Thyroid gland (tissue), 4 donors: ENCODE results near the gene MICU2. TPM values are rescaled to one million over a fixed set of nuclear protein-coding genes. Genes with fewer than 3 reads are reported as not detected.
A peak's percentile ranks its signal among the peaks of the same experiment; 100 is the strongest.

ENCODE experiments used
- DNase-seq, 2 donors: peaks; one replicate each; pipeline ENCODE4 v3.0.0-alpha.2; 2019
- H3K27ac ChIP-seq, 3 donors: fragments of 200-600 bp; sonication (generic); 1 replicate in 2 of 3; 2 replicates in 1 of 3; pipeline ENCODE4 v1.5.1; 2016 to 2019; ENCODE audit warnings: mild to moderate bottlenecking in 1 of 3, moderate library complexity in 1 of 3
- H3K27me3 ChIP-seq: fragments of 200-600 bp; sonication (generic); one replicate; pipeline ENCODE4 v1.5.1; 2019
- H3K36me3 ChIP-seq, 2 donors: fragments of 200-600 bp; sonication (generic); one replicate each; pipeline ENCODE4 v1.5.1; 2016 to 2019
- H3K4me1 ChIP-seq, 2 donors: fragments of 200-600 bp; sonication (generic); one replicate each; pipeline ENCODE4 v1.5.1; 2017 to 2019
- H3K4me3 ChIP-seq, 3 donors: fragments of 200-600 bp; sonication (generic); replicated peaks in 1 of 3; 1 replicate in 2 of 3; 2 replicates in 1 of 3; pipeline ENCODE4 v1.5.1; 2016; ENCODE audit warnings: mild to moderate bottlenecking in 1 of 3
- H3K9me3 ChIP-seq: fragments of 200-600 bp; sonication (generic); one replicate; pipeline ENCODE4 v1.5.1; 2017
- CTCF ChIP-seq, 6 experiments: fragments of 200-600 bp in 3 of 6; fragments of 450-650 bp in 3 of 6; sonication (generic) in 3 of 6; IDR thresholded peaks; one replicate each; pipeline ENCODE4 v1.5.1; 2016 to 2019; ENCODE audit warnings: antibody characterized with exemption in 6 of 6, mild to moderate bottlenecking in 2 of 6, inconsistent platforms in 1 of 6, moderate library complexity in 1 of 6
- POLR2A ChIP-seq, 2 donors: fragments of 450-650 bp; IDR thresholded peaks; one replicate each; pipeline ENCODE4 v1.6.1; 2017; ENCODE audit warnings: antibody characterized with exemption in 2 of 2, mild to moderate bottlenecking in 2 of 2, moderate library complexity in 1 of 2
- WGBS, 2 donors: methylation state at CpG; one replicate each; pipeline ENCODE4 v1.1.5; 2017; 5-methylcytosine and 5-hydroxymethylcytosine counted together
- intact Hi-C: fragments of 100-400 bp; cut with DNase I; formaldehyde crosslinking; loops from one replicate; pipeline ENCODE4 v1.15.1; 2023
- total RNA-seq, 4 donors: library from RNA; depleted of rRNA; stranded (reverse); fragments of >200 nt; gene quantifications; one replicate each; pipeline ENCODE4 v1.2.3, GENCODE V29; 2016

The MICU2 gene
- 100 to 1,000 TPM in 2 of 4 donors, 10 to 100 TPM in 2; 55.3 to 127 (median 92.9) TPM for total RNA-seq

- peaks cover 0 to 6% of the 10 kb centered on the region in 2 donors for H3K4me1 ChIP-seq
- H3K4me3 ChIP-seq, result peak within 1 kb of the TSS; percentile 28 to 86 (median 70)
- peak within 1 kb of the TSS; percentile 77 to 99 (median 89) for H3K27ac ChIP-seq
- TF ChIP-seq CTCF (IDR thresholded peaks at IDR 0.05), result peak in 1 of 6 experiments; percentile 27
- peak; percentile 25 to 97 for TF ChIP-seq POLR2A (IDR thresholded peaks at IDR 0.05)
- intact Hi-C loops, result loop anchor here (10.0 kb wide), 1 partner anchor 149 kb away; the partner anchor contains the start of gene ZDHHC20
- H3K36me3 ChIP-seq, result no peaks in the 10 kb centered on the region
- peak; percentile 92 to 95 for DNase-seq
- H3K9me3 ChIP-seq, result no peaks in the 10 kb centered on the region
- 1% methylated on average over 32 to 35 of the region's 77 CpGs for WGBS, 2 donors
- no peaks in the 10 kb centered on the region for H3K27me3 ChIP-seq
Measured at GRCh38 chr13:21603531-21604448, at the start of gene MICU2. Gene MICU2 (minus strand): TSS chr13:21604170. CDS start chr13:21604148, 22 bp downstream.

- Histone ChIP-seq H3K27me3 (no peaks in the 10 kb centered on the region), H3K27ac (no peak overlapping the region), H3K4me3 (no peak overlapping the region), H3K4me1 (peaks cover 0 to 7% of the 10 kb centered on the region in 2 donors), H3K36me3 (no peaks in the 10 kb centered on the region), H3K9me3 (no peaks in the 10 kb centered on the region)
- 88 to 93% methylated on average over 2 of the region's 2 CpGs for WGBS, 2 donors
- DNase-seq, result no peak
- intact Hi-C loops, result no loop called here
- no peak for TF ChIP-seq CTCF (IDR thresholded peaks at IDR 0.05)
- no peak for TF ChIP-seq POLR2A (IDR thresholded peaks at IDR 0.05)
Measured at GRCh38 chr13:21641629-21642028, 37.7 kb upstream of the MICU2 start.

- intact Hi-C loops, result no loop called here
- H3K27me3 ChIP-seq, result no peaks in the 10 kb centered on the region
- DNase-seq, result no peak
- no peak overlapping the region for H3K4me3 ChIP-seq
- no peaks in the 10 kb centered on the region for H3K9me3 ChIP-seq
- no peak for TF ChIP-seq POLR2A (IDR thresholded peaks at IDR 0.05)
- no peak for TF ChIP-seq CTCF (IDR thresholded peaks at IDR 0.05)
- H3K27ac ChIP-seq, result no peak overlapping the region
- H3K36me3 ChIP-seq, result no peaks in the 10 kb centered on the region
- WGBS, 2 donors, result 56 to 59% methylated on average over 5 of the region's 5 CpGs
- peaks cover 0 to 7% of the 10 kb centered on the region in 2 donors for H3K4me1 ChIP-seq
Measured at GRCh38 chr13:21639561-21639960, 35.6 kb upstream of the MICU2 start.

GRCh38 chr13:21638319-21639282 is 34.6 kb upstream of the MICU2 start:
- peak in 1 of 2 donors; percentile 4 for DNase-seq
- no peaks in the 10 kb centered on the region for H3K36me3 ChIP-seq
- H3K4me3 ChIP-seq, result no peak overlapping the region
- peaks cover 0 to 7% of the 10 kb centered on the region in 2 donors for H3K4me1 ChIP-seq
- WGBS, 2 donors, result 44 to 45% methylated on average over 6 of the region's 6 CpGs
- H3K9me3 ChIP-seq, result no peaks in the 10 kb centered on the region
- H3K27me3 ChIP-seq, result no peaks in the 10 kb centered on the region
- TF ChIP-seq POLR2A (IDR thresholded peaks at IDR 0.05), result no peak
- TF ChIP-seq CTCF (IDR thresholded peaks at IDR 0.05), result peak; percentile 41 to 76 (median 54)
- H3K27ac ChIP-seq, result no peak overlapping the region
- intact Hi-C loops, result no loop called here
